Activated CD4-positive, alpha-beta memory T cell treated with anti-CD3 and anti-CD28 coated beads, Interleukin-2, amount 10 ng/mL, durations not matched to agents 7 days and 5 days (primary cell): ENCODE measurements around the gene SPINK9. TPM values are rescaled to one million over a fixed set of nuclear protein-coding genes. Genes with fewer than 3 reads are reported as not detected.

Experiments used
- CTCF ChIA-PET: fragments of 350-600 bp; sonication (Branson Sonifier 250); formaldehyde crosslinking; loops from one replicate; lab custom pipeline; 2021; ENCODE audit warnings: antibody characterized with exemption, inconsistent platforms; lab: Charles Lee
- POLR2A ChIA-PET: fragments of 350-600 bp; sonication (Branson Sonifier 250); formaldehyde crosslinking; loops from one replicate; lab custom pipeline; 2021; ENCODE audit warnings: antibody characterized with exemption; lab: Charles Lee
- DNase-seq: peaks from one replicate; pipeline ENCODE4 v3.0.0-alpha.2; 2020
- H3K27ac Mint-ChIP-seq: one replicate; pipeline ENCODE4 v1.8.0; 2021; ENCODE audit warnings: mild to moderate bottlenecking, mixed read lengths
- H3K27me3 Mint-ChIP-seq: one replicate; pipeline ENCODE4 v1.8.0; 2021; ENCODE audit warnings: mixed read lengths
- H3K36me3 Mint-ChIP-seq: one replicate; pipeline ENCODE4 v1.8.0; 2021; ENCODE audit warnings: low read depth, mixed read lengths
- H3K4me1 Mint-ChIP-seq: one replicate; pipeline ENCODE4 v1.8.0; 2021; ENCODE audit warnings: mixed read lengths
- H3K4me3 Mint-ChIP-seq: one replicate; pipeline ENCODE4 v1.8.0; 2021; ENCODE audit warnings: mild to moderate bottlenecking, mixed read lengths
- H3K9me3 Mint-ChIP-seq: one replicate; pipeline ENCODE4 v1.8.0; 2021; ENCODE audit warnings: mixed read lengths
- total RNA-seq, 2 experiments: library from RNA; stranded (reverse); gene quantifications; one replicate each; pipeline ENCODE4 v1.2.3, GENCODE V29; 2021

The SPINK9 gene
- total RNA-seq, 2 experiments from 2014 or later, result not detected

DNA sequence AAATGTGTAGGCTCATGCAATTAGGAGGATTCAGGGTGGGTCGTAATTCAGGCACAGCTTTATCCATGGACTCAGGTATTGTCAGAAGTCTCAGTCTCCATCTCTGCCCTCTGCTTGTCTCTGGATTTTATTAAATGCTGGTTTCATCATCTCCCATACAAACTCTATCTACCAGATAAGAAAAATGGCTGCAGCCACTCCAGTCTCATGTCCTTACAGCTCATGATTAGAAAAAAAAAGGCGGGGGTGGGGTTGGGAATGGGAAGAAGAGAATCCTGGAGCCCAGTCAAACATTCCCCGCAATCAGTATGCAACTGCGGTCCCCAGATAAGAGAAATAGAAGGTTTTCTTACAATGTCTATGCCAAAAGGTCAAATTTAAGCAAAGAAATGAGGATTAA, 40.8 kb downstream of the SPINK9 start:
- ChIA-PET POLR2A (no interaction called here), CTCF (interaction anchor here (0.6 kb wide), 1 partner anchor 64 kb away, joined by 3 read pairs; no protein-coding TSS in a partner anchor)
- no peak overlapping the region for H3K27ac Mint-ChIP-seq
- peaks cover 16% of the 10 kb centered on the region for H3K36me3 Mint-ChIP-seq
- no peak for DNase-seq
- H3K4me1 Mint-ChIP-seq, result peaks cover 11% of the 10 kb centered on the region
- no peak overlapping the region for H3K4me3 Mint-ChIP-seq
- H3K27me3 Mint-ChIP-seq, result no peaks in the 10 kb centered on the region
- H3K9me3 Mint-ChIP-seq, result peaks cover 11% of the 10 kb centered on the region

DNA sequence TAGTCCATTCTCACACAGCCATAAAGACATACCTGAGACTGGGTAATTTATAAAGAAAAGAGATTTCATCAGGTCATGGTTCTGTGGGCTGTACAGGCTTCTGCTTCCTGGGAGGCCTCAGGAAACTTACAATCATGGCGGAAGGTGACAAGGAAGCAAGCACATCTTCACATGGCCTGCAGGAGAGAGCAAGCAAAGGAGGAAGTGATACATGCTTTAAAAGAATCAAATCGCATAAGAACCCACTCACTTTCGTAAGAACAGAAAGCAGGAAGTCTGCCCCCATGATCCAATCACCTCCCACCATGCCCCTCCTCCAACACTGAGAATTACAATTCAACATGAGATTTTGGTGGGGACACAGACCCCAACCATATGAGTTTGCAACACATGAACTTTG, 43.3 kb downstream of the SPINK9 start:
- H3K4me1 Mint-ChIP-seq, result peaks cover 23% of the 10 kb centered on the region
- peaks cover 19% of the 10 kb centered on the region for H3K36me3 Mint-ChIP-seq
- H3K27me3 Mint-ChIP-seq, result no peaks in the 10 kb centered on the region
- H3K4me3 Mint-ChIP-seq, result no peak overlapping the region
- no peak overlapping the region for H3K27ac Mint-ChIP-seq
- CTCF ChIA-PET, result no interaction called here
- POLR2A ChIA-PET, result no interaction called here
- no peak for DNase-seq
- H3K9me3 Mint-ChIP-seq, result peaks cover 11% of the 10 kb centered on the region

DNA sequence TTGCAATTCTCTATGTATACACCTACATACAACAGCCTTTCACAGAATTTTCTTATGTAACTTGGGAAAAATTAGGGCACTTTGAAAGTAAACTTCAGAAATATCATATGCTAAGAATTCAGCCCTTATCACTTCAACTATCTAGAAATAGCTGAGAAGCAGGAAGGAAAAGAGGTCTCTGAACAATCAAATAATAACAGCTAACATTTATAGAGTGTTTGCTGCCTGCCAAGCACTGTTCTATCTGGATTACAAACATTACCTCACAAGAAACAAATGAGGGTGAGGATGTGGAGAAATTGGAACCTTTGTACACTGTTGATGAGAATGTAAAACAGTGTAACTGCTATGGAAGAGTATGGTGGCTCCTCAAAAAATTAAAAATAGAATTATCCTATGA, 44.0 kb downstream of the SPINK9 start:
- Mint-ChIP-seq H3K4me1 (peaks cover 26% of the 10 kb centered on the region), H3K36me3 (peaks cover 24% of the 10 kb centered on the region), H3K27me3 (no peaks in the 10 kb centered on the region), H3K27ac (no peak overlapping the region), H3K9me3 (peaks cover 11% of the 10 kb centered on the region), H3K4me3 (no peak overlapping the region)
- DNase-seq, result no peak
- ChIA-PET POLR2A (no interaction called here), CTCF (no interaction called here)

DNA sequence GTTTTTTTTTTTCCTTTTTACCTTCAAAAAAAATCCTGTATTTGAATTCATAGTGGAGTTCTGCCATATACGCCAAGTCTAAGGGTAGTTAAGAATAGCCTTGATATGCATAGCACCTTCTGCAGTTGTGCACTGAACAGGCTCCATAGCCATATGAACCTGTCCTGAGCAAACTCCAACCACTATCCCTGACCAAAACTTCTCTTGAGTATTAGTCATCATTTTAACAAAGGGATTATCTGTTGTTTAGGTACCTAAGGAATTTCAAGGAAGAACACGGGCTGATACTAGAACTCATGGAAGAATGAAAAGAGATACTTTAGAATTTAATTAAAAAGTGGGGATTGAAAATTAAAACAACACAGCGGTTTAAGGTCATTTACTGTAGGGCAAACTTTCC, 46.5 kb downstream of the SPINK9 start:
- Mint-ChIP-seq H3K27me3 (no peaks in the 10 kb centered on the region), H3K9me3 (peaks cover 11% of the 10 kb centered on the region), H3K27ac (no peak overlapping the region), H3K36me3 (peaks cover 40% of the 10 kb centered on the region), H3K4me3 (no peak overlapping the region), H3K4me1 (peaks cover 51% of the 10 kb centered on the region)
- ChIA-PET POLR2A (no interaction called here), CTCF (no interaction called here)
- no peak for DNase-seq

DNA sequence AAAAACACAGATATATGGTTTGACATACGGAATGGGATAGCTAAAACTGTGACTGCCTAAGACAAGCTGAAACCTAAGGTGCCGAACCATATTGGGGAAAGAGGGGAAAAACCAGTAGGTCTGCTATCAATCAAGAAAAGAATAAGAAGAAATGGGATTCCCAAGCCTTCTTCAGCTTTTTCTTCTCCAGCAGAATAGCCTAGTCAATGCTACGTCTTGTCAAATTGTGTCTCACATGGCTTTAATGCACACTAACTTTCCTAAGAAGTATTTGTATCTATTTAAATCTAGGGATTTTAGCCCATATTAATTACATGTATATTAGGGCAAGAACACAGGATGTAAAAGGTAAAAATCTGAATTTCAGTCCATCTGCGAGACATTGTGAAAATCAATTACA, 47.6 kb downstream of the SPINK9 start:
- ChIA-PET CTCF (no interaction called here), POLR2A (no interaction called here)
- peak overlapping the region; percentile 83 for H3K27ac Mint-ChIP-seq
- peaks cover 41% of the 10 kb centered on the region for H3K36me3 Mint-ChIP-seq
- H3K9me3 Mint-ChIP-seq, result peaks cover 10% of the 10 kb centered on the region
- peaks cover 59% of the 10 kb centered on the region for H3K4me1 Mint-ChIP-seq
- peak overlapping the region; percentile 80 for H3K4me3 Mint-ChIP-seq
- no peak for DNase-seq
- no peaks in the 10 kb centered on the region for H3K27me3 Mint-ChIP-seq

DNA sequence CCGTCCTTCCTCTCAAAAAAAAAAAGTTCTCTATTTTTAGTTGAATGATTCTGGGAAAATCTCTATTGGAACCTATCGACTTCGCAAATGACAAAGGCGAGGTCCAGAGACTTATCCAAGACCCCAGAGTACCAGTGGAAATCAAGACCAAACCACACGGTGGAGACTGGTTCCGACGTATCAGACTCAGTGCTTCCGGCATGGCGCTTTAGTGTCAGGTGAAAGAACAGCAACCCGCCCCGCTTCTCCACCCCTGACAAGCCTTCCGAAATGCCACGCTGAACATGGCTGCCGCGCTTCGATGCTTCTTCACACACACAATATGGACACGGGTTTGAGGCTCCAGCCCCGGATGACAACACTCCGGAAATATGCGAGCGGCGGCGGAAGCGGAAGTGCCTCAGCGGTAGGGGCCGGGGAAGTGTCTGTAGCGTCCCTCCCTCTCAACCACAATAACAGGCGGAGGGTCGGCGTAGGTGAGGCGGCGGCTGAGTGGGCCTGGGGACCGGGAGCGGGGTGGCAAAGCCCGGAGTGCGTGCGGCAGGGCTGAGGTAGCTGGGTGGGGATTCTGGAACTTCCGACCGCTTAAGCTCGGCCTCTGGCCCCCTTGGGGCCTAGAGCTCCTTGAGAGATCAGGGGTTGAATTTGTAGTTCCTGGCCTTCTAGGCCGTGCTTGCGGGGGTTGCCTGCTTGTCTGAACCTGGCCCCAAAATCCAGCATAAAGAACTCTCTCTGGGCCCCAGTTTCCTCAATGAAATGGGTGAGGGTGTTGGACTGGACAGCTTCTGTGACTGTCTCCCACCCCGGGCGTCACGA, 48.4 kb downstream of the SPINK9 start, which contains the start of gene FBXO38:
Gene FBXO38, plus strand, starts transcription at position 395 of the 816 bp plus-strand sequence. CDS start 10,819 bp downstream, outside the sequence.
- no peaks in the 10 kb centered on the region for H3K27me3 Mint-ChIP-seq
- ChIA-PET CTCF (interaction anchor here (0.6 to 1.6 kb wide), 5 partner anchors 9 to 347 kb away, joined by 3 to 6 read pairs (median 5); no protein-coding TSS in a partner anchor), POLR2A (interaction anchor here (0.8 to 2.5 kb wide), 10 partner anchors 10 to 1617 kb away, joined by 3 to 8 read pairs (median 3); partner anchors contain the start of genes ADRB2, HMGXB3 and TIGD6)
- DNase-seq, result peak; percentile 97
- peaks cover 38% of the 10 kb centered on the region for H3K36me3 Mint-ChIP-seq
- peak within 1 kb of the TSS; percentile 80 for H3K4me3 Mint-ChIP-seq
- H3K4me1 Mint-ChIP-seq, result peaks cover 66% of the 10 kb centered on the region
- H3K9me3 Mint-ChIP-seq, result peaks cover 1% of the 10 kb centered on the region
- peak within 1 kb of the TSS; percentile 83 for H3K27ac Mint-ChIP-seq

DNA sequence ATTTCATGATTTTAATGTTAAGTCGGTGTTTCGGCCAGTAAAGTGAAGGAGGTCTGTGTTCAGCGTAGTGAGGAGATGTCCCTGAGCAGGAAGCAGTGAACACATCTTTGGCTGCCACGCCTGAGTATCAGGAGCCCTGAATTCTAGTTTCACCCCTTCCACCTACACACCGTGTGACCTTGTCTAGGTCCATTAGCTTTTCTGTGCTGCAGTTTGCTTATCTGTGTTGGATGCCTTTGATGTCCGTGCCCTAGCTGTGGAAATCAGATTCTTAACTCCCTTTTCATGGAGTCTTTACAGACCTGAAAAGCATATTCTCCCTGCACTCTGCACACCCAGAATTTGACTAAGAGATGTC, 49.0 kb downstream of the SPINK9 start:
- Mint-ChIP-seq H3K27me3 (no peaks in the 10 kb centered on the region), H3K4me1 (peaks cover 68% of the 10 kb centered on the region), H3K4me3 (peak overlapping the region; percentile 80), H3K9me3 (no peaks in the 10 kb centered on the region), H3K36me3 (peaks cover 36% of the 10 kb centered on the region), H3K27ac (peak overlapping the region; percentile 83)
- ChIA-PET POLR2A (interaction anchor here (0.6 to 2.5 kb wide), 12 partner anchors 8 to 1616 kb away, joined by 3 to 8 read pairs (median 3); partner anchors contain the start of genes ADRB2, HMGXB3 and TIGD6), CTCF (interaction anchor here (0.6 to 1.6 kb wide), 5 partner anchors 9 to 346 kb away, joined by 3 to 6 read pairs (median 5); no protein-coding TSS in a partner anchor)
- no peak for DNase-seq

DNA sequence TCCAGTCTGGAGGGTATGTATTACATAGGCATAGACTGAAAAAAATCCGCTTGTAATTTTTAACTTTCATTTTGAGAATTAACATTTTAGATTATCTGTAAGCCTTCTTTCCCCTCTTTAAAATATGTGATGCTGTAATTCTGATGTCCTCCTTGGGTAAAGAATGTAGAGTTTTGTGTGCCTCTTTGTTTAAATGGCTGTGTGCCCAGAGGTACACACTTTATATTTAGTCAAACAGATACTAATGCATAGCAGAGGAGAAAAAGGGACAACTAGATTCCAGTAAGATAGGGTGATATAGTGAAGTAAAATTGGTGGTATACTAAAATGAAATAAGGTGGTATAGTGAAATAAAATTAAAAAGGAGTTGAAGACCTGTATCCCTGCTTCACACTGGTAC, 49.7 kb downstream of the SPINK9 start:
- Mint-ChIP-seq H3K4me3 (peak overlapping the region; percentile 80), H3K27ac (peak overlapping the region; percentile 83), H3K9me3 (no peaks in the 10 kb centered on the region), H3K36me3 (peaks cover 36% of the 10 kb centered on the region), H3K4me1 (peaks cover 62% of the 10 kb centered on the region), H3K27me3 (no peaks in the 10 kb centered on the region)
- DNase-seq, result no peak
- ChIA-PET POLR2A (interaction anchor here (0.6 to 2.5 kb wide), 4 partner anchors 8 to 28 kb away, joined by 3 to 8 read pairs (median 3); no protein-coding TSS in a partner anchor), CTCF (interaction anchor here (1.1 to 1.6 kb wide), 3 partner anchors 9 to 346 kb away, joined by 4 to 6 read pairs (median 5); no protein-coding TSS in a partner anchor)

DNA sequence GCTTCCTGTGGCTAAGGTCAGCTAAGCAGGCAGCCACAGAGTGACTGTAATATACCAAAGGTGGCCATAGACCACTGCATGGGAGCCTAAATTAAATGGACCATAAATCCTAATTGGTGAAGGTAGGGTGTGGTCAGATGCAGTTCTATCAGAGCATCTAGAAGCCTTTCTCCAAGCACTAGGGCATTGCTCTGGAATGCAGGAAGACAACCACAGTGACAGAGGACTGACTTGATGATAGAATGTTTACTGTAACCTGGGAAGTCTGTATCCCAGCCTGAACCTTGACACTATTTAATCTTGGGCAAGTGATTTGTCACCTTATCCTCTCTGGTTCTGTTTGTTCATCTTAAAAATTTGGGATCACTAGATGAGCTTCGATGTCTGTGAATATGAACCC, 50.7 kb downstream of the SPINK9 start:
- Mint-ChIP-seq H3K27me3 (no peaks in the 10 kb centered on the region), H3K27ac (peak overlapping the region; percentile 16), H3K9me3 (no peaks in the 10 kb centered on the region), H3K4me1 (peaks cover 68% of the 10 kb centered on the region), H3K4me3 (peak overlapping the region; percentile 12), H3K36me3 (peaks cover 36% of the 10 kb centered on the region)
- DNase-seq, result no peak
- ChIA-PET POLR2A (interaction anchor here (2.5 kb wide), 1 partner anchor 16 kb away, joined by 8 read pairs; no protein-coding TSS in a partner anchor), CTCF (no interaction called here)

DNA sequence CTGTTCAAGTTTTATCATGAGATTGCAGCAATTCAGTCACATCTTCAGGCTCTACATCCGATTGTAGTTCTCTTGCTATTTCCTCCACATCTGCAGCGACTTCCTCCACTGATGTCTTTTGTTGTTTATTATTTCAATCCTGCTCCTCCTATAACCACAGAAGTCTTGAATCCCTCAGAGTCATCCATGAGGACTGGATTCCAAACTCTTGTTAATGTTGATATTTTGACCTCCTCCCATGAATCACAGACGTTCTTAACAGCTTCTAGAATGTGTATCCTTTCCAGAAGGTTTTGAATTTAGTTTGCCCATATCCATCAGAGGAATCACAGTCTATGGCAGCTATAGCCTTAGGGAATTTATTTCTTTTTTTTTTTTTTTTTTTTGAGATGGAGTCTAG, 52.0 kb downstream of the SPINK9 start:
- H3K9me3 Mint-ChIP-seq, result no peaks in the 10 kb centered on the region
- DNase-seq, result no peak
- peaks cover 75% of the 10 kb centered on the region for H3K4me1 Mint-ChIP-seq
- peaks cover 36% of the 10 kb centered on the region for H3K36me3 Mint-ChIP-seq
- H3K27me3 Mint-ChIP-seq, result no peaks in the 10 kb centered on the region
- ChIA-PET POLR2A (no interaction called here), CTCF (interaction anchor here (0.6 to 1.8 kb wide), 2 partner anchors 13 to 90 kb away, joined by 3 to 4 read pairs; no protein-coding TSS in a partner anchor)
- H3K4me3 Mint-ChIP-seq, result no peak overlapping the region
- peak overlapping the region; percentile 14 for H3K27ac Mint-ChIP-seq

DNA sequence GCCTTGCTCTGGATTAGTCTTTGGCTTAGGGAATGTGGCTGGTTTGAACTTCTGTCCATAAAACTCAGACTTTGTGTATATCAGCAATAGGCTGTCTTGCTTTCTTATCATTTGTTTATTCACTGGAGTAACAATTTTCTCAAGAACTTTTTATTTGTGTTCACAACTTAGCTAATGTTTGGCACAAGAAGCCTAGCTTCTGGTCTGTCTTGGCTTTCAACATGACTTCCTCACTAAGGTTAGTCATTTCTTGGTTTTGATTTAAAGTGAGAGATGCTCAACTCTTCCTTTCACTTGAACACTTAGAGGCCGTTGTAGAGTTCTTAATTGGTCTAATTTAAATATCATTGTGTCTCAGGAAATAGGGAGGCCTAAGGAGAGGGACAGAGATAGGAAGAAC, 53.3 kb downstream of the SPINK9 start:
- POLR2A ChIA-PET, result no interaction called here

More for the DNA sequence above, 53.3 kb downstream of the SPINK9 start:
- peak overlapping the region; percentile 62 for H3K27ac Mint-ChIP-seq
- H3K27me3 Mint-ChIP-seq, result no peaks in the 10 kb centered on the region
- H3K36me3 Mint-ChIP-seq, result peaks cover 37% of the 10 kb centered on the region
- DNase-seq, result no peak
- no peaks in the 10 kb centered on the region for H3K9me3 Mint-ChIP-seq
- no peak overlapping the region for H3K4me3 Mint-ChIP-seq
- H3K4me1 Mint-ChIP-seq, result peaks cover 69% of the 10 kb centered on the region
- CTCF ChIA-PET, result interaction anchor here (1.3 to 1.8 kb wide), 2 partner anchors 14 to 342 kb away, joined by 4 read pairs; no protein-coding TSS in a partner anchor
